Nephron (organoid): ENCODE measurements around the gene TRPM2.

Source experiments
- H3K27ac Mint-ChIP-seq, 3 experiments: 2 replicates each; pipeline ENCODE4 v1.8.0; 2020; ENCODE audit warnings: mixed read lengths in 3 of 3, mild to moderate bottlenecking in 2 of 3, moderate library complexity in 1 of 3
- H3K27me3 Mint-ChIP-seq: 2 replicates; pipeline ENCODE4 v1.8.0; 2021; ENCODE audit warnings: low read depth, mild to moderate bottlenecking, moderate library complexity, mixed read lengths
- H3K36me3 Mint-ChIP-seq: 2 replicates; pipeline ENCODE4 v1.8.0; 2020; ENCODE audit warnings: low read depth, mixed read lengths
- H3K4me1 Mint-ChIP-seq: 2 replicates; pipeline ENCODE4 v1.8.0; 2020; ENCODE audit warnings: mixed read lengths
- H3K4me3 Mint-ChIP-seq, 3 experiments: 2 replicates each; pipeline ENCODE4 v1.8.0; 2020; ENCODE audit warnings: mild to moderate bottlenecking in 3 of 3, mixed read lengths in 3 of 3, moderate library complexity in 2 of 3
- H3K9me3 Mint-ChIP-seq: 2 replicates; pipeline ENCODE4 v1.8.0; 2020; ENCODE audit warnings: mixed read lengths
- CTCF ChIP-seq, 3 experiments: fragments of 200-600 bp; sonication (generic); IDR thresholded peaks; one replicate each; pipeline ENCODE4 v1.5.0; 2021; ENCODE audit warnings: antibody characterized with exemption in 3 of 3; ENCODE audit not compliant: unreplicated experiment in 3 of 3

The TRPM2 gene

GRCh38 chr21:44434568-44434925, 81.1 kb downstream of the TRPM2 start:
- TF ChIP-seq CTCF (IDR thresholded peaks at IDR 0.05; ENCODE audit: unreplicated experiment in 3 of 3): no peak
- no peaks in the 10 kb centered on the region for H3K4me1 Mint-ChIP-seq
- H3K9me3 Mint-ChIP-seq: peaks cover 16% of the 10 kb centered on the region
- no peak overlapping the region for H3K27ac Mint-ChIP-seq
- H3K27me3 Mint-ChIP-seq: no peaks in the 10 kb centered on the region
- no peaks in the 10 kb centered on the region for H3K36me3 Mint-ChIP-seq
- H3K4me3 Mint-ChIP-seq: no peak overlapping the region

- Mint-ChIP-seq H3K36me3 (no peaks in the 10 kb centered on the region), H3K27ac (no peak overlapping the region), H3K4me1 (no peaks in the 10 kb centered on the region), H3K9me3 (peaks cover 11% of the 10 kb centered on the region), H3K27me3 (no peaks in the 10 kb centered on the region), H3K4me3 (no peak overlapping the region)
- TF ChIP-seq CTCF (IDR thresholded peaks at IDR 0.05; ENCODE audit: unreplicated experiment in 3 of 3): no peak
Observed at GRCh38 chr21:44434936-44435635, 81.7 kb downstream of the TRPM2 start.

- Mint-ChIP-seq H3K36me3 (no peaks in the 10 kb centered on the region), H3K27ac (no peak overlapping the region), H3K4me3 (no peak overlapping the region), H3K27me3 (no peaks in the 10 kb centered on the region), H3K4me1 (peaks cover 4% of the 10 kb centered on the region), H3K9me3 (peaks cover 6% of the 10 kb centered on the region)
- no peak for TF ChIP-seq CTCF (IDR thresholded peaks at IDR 0.05; ENCODE audit: unreplicated experiment in 3 of 3)
Observed at GRCh38 chr21:44436111-44436611, 82.7 kb downstream of the TRPM2 start.

- Mint-ChIP-seq H3K36me3 (no peaks in the 10 kb centered on the region), H3K27me3 (no peaks in the 10 kb centered on the region), H3K9me3 (peaks cover 2% of the 10 kb centered on the region), H3K4me3 (no peak overlapping the region), H3K4me1 (peaks cover 4% of the 10 kb centered on the region), H3K27ac (no peak overlapping the region)
- TF ChIP-seq CTCF (IDR thresholded peaks at IDR 0.05; ENCODE audit: unreplicated experiment in 3 of 3): no peak
Observed at GRCh38 chr21:44436958-44437357, 83.5 kb downstream of the TRPM2 start.

GRCh38 chr21:44437371-44437695, 83.9 kb downstream of the TRPM2 start:
- Mint-ChIP-seq H3K27me3 (no peaks in the 10 kb centered on the region), H3K27ac (no peak overlapping the region), H3K9me3 (no peaks in the 10 kb centered on the region), H3K4me1 (peaks cover 4% of the 10 kb centered on the region), H3K4me3 (no peak overlapping the region), H3K36me3 (no peaks in the 10 kb centered on the region)
- no peak for TF ChIP-seq CTCF (IDR thresholded peaks at IDR 0.05; ENCODE audit: unreplicated experiment in 3 of 3)
